ENCODE results near the gene NOL3. TPM values are rescaled to one million over a fixed set of nuclear protein-coding genes. Genes with fewer than 3 reads are reported as not detected.

The NOL3 gene
- total and polyA plus RNA-seq, 2 of the 13 experiments (the other 11 are each of a cell fraction or from before 2014, with no cell fraction given), result 5.7 to 20.5 TPM

DNA sequence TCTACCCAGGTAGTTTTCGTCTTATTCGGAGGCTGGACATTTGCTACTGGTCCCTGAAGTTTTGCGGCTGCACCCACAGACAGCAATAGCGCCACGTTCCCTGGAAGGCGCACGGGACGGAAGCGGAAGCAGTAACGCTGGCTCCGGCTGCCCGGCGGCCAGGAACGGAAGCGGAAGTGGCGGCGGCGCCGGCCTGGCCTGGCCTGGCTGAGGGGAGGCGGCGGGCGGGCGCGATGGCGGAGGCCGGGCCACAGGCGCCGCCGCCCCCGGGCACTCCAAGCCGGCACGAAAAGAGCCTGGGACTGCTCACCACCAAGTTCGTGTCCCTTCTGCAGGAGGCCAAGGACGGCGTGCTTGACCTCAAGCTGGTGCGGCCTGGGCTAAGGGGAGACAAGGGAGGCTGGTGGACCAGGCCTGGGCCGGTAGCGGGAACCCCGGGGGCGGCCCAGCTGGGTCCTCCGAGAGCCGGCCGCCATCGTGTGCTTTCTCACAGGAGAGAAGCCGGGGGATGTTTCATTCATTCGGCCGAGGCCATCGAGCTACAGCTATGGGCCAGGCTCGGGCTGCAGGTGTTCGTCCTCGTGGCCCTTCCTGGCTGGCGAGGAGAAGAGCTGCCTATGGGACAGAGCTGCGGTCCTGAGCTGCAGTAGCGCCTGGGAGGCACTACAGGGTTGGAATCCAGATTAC lies 21.8 kb downstream of the NOL3 start, which contains the start of gene E2F4 (continued):
- no peak for TF ChIP-seq ZFYVE20 (CRISPR knock-in tag; IDR thresholded peaks at IDR 0.05; ENCODE audit: borderline replicate concordance, low read depth)
- TF ChIP-seq, protein P1, sequence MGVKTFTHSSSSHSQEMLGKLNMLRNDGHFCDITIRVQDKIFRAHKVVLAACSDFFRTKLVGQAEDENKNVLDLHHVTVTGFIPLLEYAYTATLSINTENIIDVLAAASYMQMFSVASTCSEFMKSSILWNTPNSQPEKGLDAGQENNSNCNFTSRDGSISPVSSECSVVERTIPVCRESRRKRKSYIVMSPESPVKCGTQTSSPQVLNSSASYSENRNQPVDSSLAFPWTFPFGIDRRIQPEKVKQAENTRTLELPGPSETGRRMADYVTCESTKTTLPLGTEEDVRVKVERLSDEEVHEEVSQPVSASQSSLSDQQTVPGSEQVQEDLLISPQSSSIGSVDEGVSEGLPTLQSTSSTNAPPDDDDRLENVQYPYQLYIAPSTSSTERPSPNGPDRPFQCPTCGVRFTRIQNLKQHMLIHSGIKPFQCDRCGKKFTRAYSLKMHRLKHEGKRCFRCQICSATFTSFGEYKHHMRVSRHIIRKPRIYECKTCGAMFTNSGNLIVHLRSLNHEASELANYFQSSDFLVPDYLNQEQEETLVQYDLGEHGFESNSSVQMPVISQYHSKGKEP (CRISPR knock-in tag; IDR thresholded peaks at IDR 0.05), result no peak
- no peak for TF ChIP-seq SOX13 (IDR thresholded peaks at IDR 0.05)
- TF ChIP-seq SOX13 (CRISPR knock-in tag; conservative IDR thresholded peaks at IDR 0.05 in 1 of 2, IDR thresholded peaks at IDR 0.05 in 1 of 2), result peak in 1 of 2 experiments; percentile 56; a peak in 2 of 4 replicates
- TF ChIP-seq ZNF672 (CRISPR knock-in tag; IDR thresholded peaks at IDR 0.05), result no peak
- peak; percentile 88 for TF ChIP-seq REPIN1 (CRISPR knock-in tag; IDR thresholded peaks at IDR 0.05; ENCODE audit: borderline replicate concordance, low read depth)
- no peak; the same call in 1 of the 2 replicates for TF ChIP-seq KLF6 (CRISPR knock-in tag; IDR thresholded peaks at IDR 0.05)
- no peak for TF ChIP-seq MXD4 (CRISPR knock-in tag; IDR thresholded peaks at IDR 0.05)
- no peak; the same call in 1 of the 2 replicates for TF ChIP-seq SIX4 (CRISPR knock-in tag; IDR thresholded peaks at IDR 0.05)
- no peak for TF ChIP-seq TOE1 (CRISPR knock-in tag; IDR thresholded peaks at IDR 0.05)
- TF ChIP-seq SP2 (CRISPR knock-in tag; IDR thresholded peaks at IDR 0.05), result peak; percentile 71
- peak in 1 of 2 experiments; percentile 49; a peak in 1 of 4 replicates for TF ChIP-seq KLF16 (CRISPR knock-in tag; IDR thresholded peaks at IDR 0.05)
- TF ChIP-seq ZNF780A (CRISPR knock-in tag; IDR thresholded peaks at IDR 0.05), result no peak
- peak; percentile 85; the same call in 1 of the 2 replicates for TF ChIP-seq ZSCAN21 (CRISPR knock-in tag; IDR thresholded peaks at IDR 0.05; ENCODE audit: borderline replicate concordance)
- TF ChIP-seq, protein P2, sequence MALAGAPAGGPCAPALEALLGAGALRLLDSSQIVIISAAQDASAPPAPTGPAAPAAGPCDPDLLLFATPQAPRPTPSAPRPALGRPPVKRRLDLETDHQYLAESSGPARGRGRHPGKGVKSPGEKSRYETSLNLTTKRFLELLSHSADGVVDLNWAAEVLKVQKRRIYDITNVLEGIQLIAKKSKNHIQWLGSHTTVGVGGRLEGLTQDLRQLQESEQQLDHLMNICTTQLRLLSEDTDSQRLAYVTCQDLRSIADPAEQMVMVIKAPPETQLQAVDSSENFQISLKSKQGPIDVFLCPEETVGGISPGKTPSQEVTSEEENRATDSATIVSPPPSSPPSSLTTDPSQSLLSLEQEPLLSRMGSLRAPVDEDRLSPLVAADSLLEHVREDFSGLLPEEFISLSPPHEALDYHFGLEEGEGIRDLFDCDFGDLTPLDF (CRISPR knock-in tag; IDR thresholded peaks at IDR 0.05), result 0 out of 2 replicates have a peak, but pooled peaks have one; percentile 44
- TF ChIP-seq, protein P3, sequence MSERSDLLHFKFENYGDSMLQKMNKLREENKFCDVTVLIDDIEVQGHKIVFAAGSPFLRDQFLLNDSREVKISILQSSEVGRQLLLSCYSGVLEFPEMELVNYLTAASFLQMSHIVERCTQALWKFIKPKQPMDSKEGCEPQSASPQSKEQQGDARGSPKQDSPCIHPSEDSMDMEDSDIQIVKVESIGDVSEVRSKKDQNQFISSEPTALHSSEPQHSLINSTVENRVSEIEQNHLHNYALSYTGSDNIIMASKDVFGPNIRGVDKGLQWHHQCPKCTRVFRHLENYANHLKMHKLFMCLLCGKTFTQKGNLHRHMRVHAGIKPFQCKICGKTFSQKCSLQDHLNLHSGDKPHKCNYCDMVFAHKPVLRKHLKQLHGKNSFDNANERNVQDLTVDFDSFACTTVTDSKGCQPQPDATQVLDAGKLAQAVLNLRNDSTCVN (CRISPR knock-in tag; IDR thresholded peaks at IDR 0.05; ENCODE audit: borderline replicate concordance), result no peak
- 0 out of 2 replicates have a peak, but pooled peaks have one; percentile 87 for TF ChIP-seq SIN3A (IDR thresholded peaks at IDR 0.05; ENCODE audit: borderline replicate concordance, low read depth, low read length)
- TF ChIP-seq AGO2 (optimal IDR thresholded peaks at IDR 0.05; ENCODE audit: low read depth, low read length), result peak; percentile 62
- TF ChIP-seq SUZ12 (IDR thresholded peaks at IDR 0.05; ENCODE audit: low read depth, low read length), result no peak
- TF ChIP-seq, protein P4, sequence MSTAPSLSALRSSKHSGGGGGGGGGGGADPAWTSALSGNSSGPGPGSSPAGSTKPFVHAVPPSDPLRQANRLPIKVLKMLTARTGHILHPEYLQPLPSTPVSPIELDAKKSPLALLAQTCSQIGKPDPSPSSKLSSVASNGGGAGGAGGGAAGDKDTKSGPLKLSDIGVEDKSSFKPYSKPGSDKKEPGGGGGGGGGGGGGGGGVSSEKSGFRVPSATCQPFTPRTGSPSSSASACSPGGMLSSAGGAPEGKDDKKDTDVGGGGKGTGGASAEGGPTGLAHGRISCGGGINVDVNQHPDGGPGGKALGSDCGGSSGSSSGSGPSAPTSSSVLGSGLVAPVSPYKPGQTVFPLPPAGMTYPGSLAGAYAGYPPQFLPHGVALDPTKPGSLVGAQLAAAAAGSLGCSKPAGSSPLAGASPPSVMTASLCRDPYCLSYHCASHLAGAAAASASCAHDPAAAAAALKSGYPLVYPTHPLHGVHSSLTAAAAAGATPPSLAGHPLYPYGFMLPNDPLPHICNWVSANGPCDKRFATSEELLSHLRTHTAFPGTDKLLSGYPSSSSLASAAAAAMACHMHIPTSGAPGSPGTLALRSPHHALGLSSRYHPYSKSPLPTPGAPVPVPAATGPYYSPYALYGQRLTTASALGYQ (CRISPR knock-in tag; IDR thresholded peaks at IDR 0.05), result peak; percentile 80; the same call in 1 of the 2 replicates
- no peak for TF ChIP-seq ZFP36 (IDR thresholded peaks at IDR 0.05; ENCODE audit: borderline replicate concordance, low read depth, low read length, partially characterized antibody)
- TF ChIP-seq NONO (IDR thresholded peaks at IDR 0.05), result no peak
- peak; percentile 90 for TF ChIP-seq NONO (CRISPR knock-in tag; conservative IDR thresholded peaks at IDR 0.05)
- 0 out of 2 replicates have a peak, but pooled peaks have one; percentile 47 for TF ChIP-seq RFX5 (IDR thresholded peaks at IDR 0.05; ENCODE audit: low read depth, low read length)
- 0 out of 2 replicates have a peak, but pooled peaks have one; percentile 14 for TF ChIP-seq GATA4 (IDR thresholded peaks at IDR 0.05; ENCODE audit: borderline replicate concordance, low read depth)
